Measurements from ENCODE around the gene UCHL3.

- TF ChIP-seq CTCF (IDR thresholded peaks at IDR 0.05; ENCODE audit: low read length) (no peak), EZH2 (IDR thresholded peaks at IDR 0.05; ENCODE audit: borderline replicate concordance, low read length) (no peak)
Measured at GRCh38 chr13:75596657-75597182, 47.1 kb downstream of the UCHL3 start.
